Measurements from ENCODE around the gene GLB1L2.

- TF ChIP-seq CTCF (IDR thresholded peaks at IDR 0.05 in 8 of 11, conservative IDR thresholded peaks at IDR 0.05 in 3 of 11) (peak; percentile 65 to 89 (median 82)), POLR2AphosphoS5 (IDR thresholded peaks at IDR 0.05) (peak in 2 of 3 donors; percentile 38 to 58)
Observed at GRCh38 chr11:134360050-134360835, 28.5 kb downstream of the GLB1L2 start.

Data from spleen (tissue), 7 donors.